ENCODE measurements around the gene FAM78B.

Gene FAM78B, protein sequence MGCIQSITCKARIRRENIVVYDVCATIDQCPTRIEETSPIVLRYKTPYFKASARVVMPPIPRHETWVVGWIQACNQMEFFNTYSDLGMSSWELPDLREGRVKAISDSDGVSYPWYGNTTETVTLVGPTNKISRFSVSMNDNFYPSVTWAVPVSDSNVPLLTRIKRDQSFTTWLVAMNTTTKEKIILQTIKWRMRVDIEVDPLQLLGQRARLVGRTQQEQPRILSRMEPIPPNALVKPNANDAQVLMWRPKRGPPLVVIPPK

DNA sequence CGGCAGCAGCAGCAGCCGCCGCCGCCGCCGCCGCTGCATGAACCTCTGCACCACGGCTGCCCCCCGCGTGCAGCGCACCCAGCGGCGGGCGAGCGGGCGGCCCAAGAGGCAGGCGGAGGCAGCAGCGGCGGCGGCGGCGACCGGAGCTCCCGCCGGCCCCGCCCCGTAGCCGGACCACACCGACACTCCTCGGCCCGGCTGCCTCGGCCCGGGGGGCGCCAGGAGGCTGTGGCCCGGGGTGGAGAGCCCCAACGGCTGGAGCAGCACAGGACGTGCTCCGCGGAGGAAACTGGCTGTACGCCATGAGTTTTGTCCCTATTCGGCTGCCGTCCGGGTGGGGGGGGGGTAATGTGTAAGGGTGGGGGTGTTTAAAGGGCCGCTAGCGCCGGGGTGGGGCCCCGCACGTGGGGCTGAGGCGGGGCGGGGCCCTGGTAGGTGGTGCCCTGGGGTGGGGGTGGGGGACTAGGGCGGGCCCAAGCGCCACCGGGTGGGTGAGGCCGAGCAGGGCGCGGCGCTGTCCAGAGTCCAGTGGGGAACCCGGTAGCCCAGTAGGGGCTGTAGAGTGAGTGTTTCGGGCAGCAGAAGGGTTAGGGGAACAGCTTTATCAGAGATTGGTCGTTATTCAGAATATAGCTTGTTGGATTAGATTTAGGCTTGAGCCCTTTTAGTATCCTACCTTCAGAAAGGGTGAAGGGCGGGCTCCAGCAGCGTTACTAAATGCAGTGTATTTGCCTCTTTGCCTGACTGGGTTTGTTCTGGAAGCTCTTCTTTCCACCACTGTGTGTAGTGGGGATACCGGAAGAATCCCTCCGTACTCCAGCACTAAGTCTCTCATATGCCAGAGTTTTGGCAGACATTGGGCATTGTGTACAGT, at the start of gene FAM78B:
Gene FAM78B (minus strand): TSS at position 304 of the 874 bp plus-strand sequence. CDS start 753 bp downstream, outside the sequence.
- TF ChIP-seq GATA3 (IDR thresholded peaks at IDR 0.05; ENCODE audit: low read depth, low read length) (no peak), GATA2 (IDR thresholded peaks at IDR 0.05; ENCODE audit: low read depth, low read length) (no peak)

DNA sequence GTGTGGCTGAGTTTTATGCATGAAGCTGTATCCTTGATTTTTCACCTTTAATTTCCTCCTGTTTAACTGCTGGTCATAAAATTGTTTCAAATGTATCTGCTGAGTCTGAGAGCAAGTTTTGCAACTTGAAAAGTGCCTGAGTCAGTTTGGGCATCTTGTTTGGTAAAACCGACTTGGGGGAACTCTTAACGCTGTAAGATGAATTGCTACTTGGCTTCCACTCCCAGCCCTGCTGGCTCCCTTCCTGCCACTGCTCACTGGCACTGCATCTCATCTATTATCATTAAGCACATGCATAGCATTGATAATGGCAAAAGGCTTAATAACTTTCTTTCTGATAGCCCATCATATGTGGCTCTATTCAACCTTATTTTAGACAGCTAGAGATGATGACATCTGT, 35.7 kb upstream of the FAM78B start:
- TF ChIP-seq GATA2 (IDR thresholded peaks at IDR 0.05; ENCODE audit: low read depth, low read length) = no peak
- TF ChIP-seq GATA3 (IDR thresholded peaks at IDR 0.05; ENCODE audit: low read depth, low read length) = no peak

DNA sequence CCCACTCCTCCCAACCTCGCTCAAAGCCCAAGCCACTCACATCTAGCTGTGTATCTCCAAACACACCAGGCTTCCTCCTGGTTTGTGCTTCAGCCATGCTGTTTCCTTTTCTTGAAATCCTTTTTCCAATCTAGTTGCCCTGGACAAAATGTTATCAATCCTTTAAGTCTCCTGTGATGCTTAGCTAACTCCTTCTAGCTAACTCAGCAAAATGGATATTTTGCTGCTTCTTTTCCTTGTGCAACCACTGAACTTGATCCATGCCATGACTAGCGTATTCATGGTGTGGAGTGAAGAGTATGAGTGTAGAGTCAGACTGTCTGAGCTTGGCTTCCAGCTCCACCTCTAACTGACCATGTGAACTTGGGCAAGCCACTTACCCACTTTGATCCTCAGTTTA, 33.9 kb upstream of the FAM78B start:
- TF ChIP-seq GATA2 (IDR thresholded peaks at IDR 0.05; ENCODE audit: low read depth, low read length) (no peak), GATA3 (IDR thresholded peaks at IDR 0.05; ENCODE audit: low read depth, low read length) (no peak)

DNA sequence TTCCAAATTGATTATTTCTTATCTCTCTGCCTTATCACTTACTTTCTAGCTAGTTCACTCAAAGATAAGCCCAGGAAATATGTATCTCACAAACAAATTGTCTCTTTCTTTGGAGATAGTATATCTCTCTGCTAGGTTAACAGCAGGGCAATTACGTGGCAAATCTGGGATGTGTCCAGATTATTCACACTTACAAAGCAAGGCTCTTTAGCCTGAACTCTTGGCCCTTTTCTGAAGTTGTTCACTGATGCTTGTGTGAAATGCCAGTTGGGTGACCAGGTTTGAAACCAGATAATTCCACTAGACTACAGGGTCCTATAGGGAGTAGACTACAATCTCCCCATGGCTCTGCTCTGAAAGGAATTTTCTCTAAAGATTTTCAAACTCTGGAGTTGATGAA, 30.8 kb upstream of the FAM78B start:
- no peak for TF ChIP-seq GATA3 (IDR thresholded peaks at IDR 0.05; ENCODE audit: low read depth, low read length)
- TF ChIP-seq GATA2 (IDR thresholded peaks at IDR 0.05; ENCODE audit: low read depth, low read length) = no peak

DNA sequence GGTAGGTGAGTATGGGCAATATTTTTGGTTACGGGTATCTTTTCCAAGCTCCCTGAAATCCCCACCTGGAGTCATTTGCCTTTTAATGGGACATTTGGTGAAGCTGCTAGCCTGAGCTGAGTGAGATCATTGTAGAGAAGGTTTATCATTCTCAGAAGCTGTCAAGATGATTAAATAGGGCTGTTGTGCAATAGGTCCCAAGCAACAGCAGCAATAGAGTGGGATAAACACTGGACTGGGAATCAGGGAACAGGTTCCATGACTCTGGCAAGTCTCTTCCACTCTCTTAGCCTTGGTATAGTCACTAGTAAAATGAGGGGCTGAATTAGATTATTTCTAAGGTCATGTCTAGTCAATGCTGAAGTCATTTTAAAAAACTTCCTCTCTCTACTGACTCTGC, 30.3 kb upstream of the FAM78B start:
- TF ChIP-seq GATA2 (IDR thresholded peaks at IDR 0.05; ENCODE audit: low read depth, low read length) (no peak), GATA3 (IDR thresholded peaks at IDR 0.05; ENCODE audit: low read depth, low read length) (no peak)

DNA sequence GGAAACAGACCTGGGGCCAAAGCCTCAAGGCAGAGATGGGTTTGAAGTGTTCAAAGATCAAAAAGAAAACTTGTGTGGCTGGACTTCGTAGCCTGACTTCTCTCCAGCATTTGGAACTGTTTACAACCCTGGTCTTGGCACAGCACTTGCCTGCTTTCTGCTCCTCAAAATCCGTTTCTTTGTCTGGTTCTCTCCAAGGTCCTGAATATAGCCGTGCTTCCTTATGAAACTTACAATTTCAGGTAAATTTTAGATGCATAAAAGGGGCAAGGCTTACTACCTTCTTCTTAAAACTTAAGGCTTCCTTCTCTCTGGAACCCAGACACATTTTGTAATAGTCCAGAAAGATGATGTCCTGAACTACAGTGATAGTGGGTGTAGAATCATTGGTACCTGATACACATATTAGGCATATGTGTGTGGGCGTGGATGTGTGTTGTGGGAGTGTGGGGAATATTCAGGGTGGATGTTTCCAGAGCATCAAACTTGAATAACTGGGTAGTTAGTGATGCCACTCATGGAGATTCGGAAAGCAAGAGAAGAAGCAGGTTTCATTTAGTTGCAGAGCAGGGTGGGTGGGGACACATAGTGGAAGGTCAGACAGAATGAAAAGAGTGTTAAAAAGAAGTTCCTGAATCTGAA, 26.4 kb upstream of the FAM78B start:
- no peak for TF ChIP-seq GATA3 (IDR thresholded peaks at IDR 0.05; ENCODE audit: low read depth, low read length)
- TF ChIP-seq GATA2 (IDR thresholded peaks at IDR 0.05; ENCODE audit: low read depth, low read length) = no peak

DNA sequence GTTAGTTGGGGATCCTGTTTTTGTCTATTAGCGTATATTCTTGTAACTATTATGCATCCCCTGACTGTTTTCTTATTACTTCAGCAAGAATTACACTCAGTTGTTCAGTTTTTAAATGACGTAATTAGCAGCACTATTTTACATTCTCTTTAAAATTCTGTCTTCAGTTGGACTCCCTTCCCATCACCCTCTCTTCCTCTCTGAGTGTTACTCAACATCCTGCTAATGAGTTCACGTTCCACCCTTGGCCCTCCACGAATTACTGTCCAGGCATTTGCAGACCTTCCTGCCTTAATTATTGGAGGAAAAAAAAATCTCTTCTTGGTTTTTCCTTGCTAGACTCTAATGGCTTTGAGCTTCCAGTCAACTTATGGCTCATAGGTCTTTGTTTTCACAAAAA, 23.6 kb upstream of the FAM78B start:
- TF ChIP-seq GATA2 (IDR thresholded peaks at IDR 0.05; ENCODE audit: low read depth, low read length) (no peak), GATA3 (IDR thresholded peaks at IDR 0.05; ENCODE audit: low read depth, low read length) (no peak)

DNA sequence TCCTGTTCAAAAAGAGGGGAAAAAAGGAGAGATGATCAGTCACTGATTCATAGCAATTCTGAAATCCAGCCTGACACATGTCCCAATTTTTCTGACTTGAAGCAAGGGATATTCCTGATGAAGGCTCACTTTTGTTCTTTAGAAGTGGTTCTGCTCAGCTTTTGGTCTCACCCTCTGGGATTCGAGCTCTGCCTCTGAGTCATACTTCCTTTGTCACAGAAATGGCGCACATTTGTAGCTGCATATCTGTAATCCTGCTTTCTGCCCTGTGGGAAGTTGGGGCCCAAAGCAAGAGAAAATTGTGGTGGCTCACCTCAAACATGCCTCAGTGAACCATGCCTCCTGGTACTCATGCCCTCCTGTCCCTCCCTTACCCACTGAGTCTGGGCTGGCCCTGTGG, 22.3 kb upstream of the FAM78B start:
- TF ChIP-seq GATA3 (IDR thresholded peaks at IDR 0.05; ENCODE audit: low read depth, low read length) (no peak), GATA2 (IDR thresholded peaks at IDR 0.05; ENCODE audit: low read depth, low read length) (no peak)

DNA sequence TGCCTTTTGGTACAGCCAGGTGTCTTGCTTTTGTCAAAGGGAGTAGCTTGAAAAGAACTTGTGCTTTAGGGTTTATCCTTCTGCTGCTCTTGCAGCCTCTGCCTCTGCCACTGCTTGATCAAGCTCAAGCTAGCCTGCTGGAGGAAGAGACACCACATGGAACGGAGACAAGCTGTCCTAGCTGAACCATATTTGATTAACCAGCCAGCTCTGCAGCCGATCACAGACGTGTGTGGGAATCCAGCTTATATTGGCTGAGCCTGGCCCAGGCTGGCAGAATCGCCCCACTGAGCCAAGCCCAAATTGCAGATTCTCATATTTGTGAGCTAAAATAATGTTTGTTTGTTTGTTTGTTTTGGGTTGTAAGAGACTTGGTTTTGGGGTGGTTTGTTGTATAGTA, 18.7 kb upstream of the FAM78B start:
- TF ChIP-seq GATA3 (IDR thresholded peaks at IDR 0.05; ENCODE audit: low read depth, low read length) = no peak
- no peak for TF ChIP-seq GATA2 (IDR thresholded peaks at IDR 0.05; ENCODE audit: low read depth, low read length)

DNA sequence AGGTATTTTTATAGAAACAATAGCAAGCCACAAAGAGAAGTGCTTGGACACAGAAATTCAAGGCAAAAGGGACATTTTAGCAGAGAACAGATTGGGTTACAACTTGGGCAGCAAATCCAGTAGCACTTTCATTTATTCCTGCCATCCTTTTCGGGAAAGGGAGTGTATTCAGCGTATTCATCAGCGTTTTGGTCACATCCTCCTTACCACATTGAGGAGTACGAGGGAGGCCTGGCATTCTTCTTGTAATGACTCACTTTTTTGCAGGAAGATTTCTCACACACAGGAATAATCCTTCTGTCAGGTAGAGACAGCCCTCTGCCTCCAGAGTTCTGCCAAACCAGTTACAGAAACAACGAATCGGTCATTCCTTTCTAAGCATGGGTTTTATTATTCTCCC, 18.1 kb upstream of the FAM78B start:
- TF ChIP-seq GATA2 (IDR thresholded peaks at IDR 0.05; ENCODE audit: low read depth, low read length) (no peak), GATA3 (IDR thresholded peaks at IDR 0.05; ENCODE audit: low read depth, low read length) (no peak)

DNA sequence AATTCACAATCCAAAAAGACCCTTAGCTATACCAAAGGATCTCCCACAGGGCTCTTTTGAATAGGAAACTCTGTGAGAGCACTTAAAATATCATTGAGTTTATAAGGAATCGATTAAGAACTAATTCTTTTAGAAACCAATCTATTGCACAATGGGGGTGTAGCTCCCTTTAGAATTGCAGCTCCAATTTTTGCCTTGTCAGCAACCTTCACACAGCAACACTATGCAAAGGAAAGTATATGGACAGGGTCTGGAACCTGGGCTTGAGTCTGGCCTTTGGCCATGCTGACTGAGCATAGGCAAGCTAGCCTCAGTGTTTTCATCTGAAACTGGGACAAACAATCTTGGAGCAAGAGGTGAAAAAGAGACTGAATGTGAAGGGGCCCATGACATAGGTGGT, 17.2 kb upstream of the FAM78B start:
- TF ChIP-seq GATA2 (IDR thresholded peaks at IDR 0.05; ENCODE audit: low read depth, low read length) = no peak
- TF ChIP-seq GATA3 (IDR thresholded peaks at IDR 0.05; ENCODE audit: low read depth, low read length) = no peak

DNA sequence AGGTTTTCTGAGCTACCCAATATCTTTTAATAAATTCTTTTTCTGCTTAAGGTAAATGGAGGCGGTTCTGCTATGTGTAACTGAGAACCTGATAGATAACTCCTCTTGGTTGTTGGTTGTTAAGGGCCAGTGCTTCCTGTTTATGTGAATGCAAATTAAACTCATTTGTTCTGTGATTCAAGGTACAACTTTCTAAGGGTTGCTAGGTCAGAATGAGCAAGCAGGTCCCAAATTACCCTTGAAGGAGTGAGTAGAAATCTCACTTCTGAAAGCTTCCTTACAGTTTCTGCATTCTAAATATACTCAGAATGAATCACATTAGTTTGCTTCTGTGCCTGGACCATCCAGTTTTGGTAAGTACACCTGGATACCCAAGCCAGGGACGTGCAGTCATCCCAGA, 15.5 kb upstream of the FAM78B start:
- no peak for TF ChIP-seq GATA2 (IDR thresholded peaks at IDR 0.05; ENCODE audit: low read depth, low read length)

DNA sequence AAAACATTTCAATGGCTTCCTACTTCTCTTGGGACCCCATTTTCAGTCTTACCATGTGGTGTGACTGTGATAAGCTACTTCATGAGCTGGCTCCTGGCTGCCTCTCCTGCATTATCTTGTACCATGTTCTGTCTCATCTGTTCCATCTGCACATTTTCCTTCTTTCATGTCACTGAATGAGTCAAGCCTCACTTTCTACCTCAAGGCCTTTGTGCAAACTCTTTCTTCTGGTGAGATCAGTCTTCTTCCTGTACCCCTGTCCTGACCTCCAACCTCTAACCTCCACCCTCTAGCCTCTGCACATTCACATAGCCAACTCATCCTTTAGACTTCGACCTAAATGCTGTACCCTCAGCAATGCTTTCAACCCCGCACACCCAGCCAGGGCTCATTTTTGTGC, 9.6 kb upstream of the FAM78B start:
- no peak for TF ChIP-seq GATA2 (IDR thresholded peaks at IDR 0.05; ENCODE audit: low read depth, low read length)
- TF ChIP-seq GATA3 (IDR thresholded peaks at IDR 0.05; ENCODE audit: low read depth, low read length) = no peak

DNA sequence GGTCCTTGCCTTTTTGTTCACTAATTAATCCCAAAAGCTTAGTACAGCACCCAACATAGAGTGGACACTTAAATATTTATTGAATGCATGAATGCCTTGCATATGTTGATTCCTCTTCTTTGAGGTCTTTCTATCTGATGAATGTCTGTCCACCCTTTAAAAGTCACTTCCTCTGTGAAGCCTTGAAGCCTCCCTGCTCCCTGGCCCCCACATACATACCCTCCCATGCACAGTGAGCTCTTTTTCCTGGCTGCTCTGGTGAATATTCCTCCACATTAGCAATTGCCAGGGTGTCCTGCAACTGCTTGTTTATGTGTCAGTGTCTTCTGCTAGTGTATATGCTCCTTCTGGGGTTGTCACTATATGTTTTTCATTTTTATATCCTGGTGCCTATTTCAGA, 8.2 kb upstream of the FAM78B start:
- TF ChIP-seq GATA2 (IDR thresholded peaks at IDR 0.05; ENCODE audit: low read depth, low read length) = no peak
- no peak for TF ChIP-seq GATA3 (IDR thresholded peaks at IDR 0.05; ENCODE audit: low read depth, low read length)

DNA sequence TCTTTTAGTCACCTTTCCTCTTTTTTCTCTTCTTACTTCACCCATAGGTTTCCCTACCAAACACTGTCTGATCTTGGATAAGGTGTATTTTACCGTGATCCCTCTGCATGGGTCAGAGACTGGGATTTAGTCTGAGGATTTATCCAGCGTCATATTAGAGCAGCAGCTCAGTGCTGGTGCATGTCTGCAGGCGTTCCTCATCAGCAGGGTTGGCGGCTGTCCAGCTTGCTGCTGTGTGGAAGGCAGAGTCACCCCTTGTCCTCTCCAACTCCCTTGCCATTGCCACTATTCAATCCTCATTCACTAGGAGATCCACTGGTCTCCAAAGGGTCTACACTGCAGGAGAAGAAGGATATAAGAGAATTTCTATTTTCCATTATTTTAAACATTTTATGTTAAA, 7.3 kb upstream of the FAM78B start:
- TF ChIP-seq GATA3 (IDR thresholded peaks at IDR 0.05; ENCODE audit: low read depth, low read length) = no peak
- no peak for TF ChIP-seq GATA2 (IDR thresholded peaks at IDR 0.05; ENCODE audit: low read depth, low read length)
